T-helper 2 cell treated with Interferon-gamma antibody and Interleukin-4, amounts not matched to agents 5 μg/mL and 100 μg/mL, for 36 hours (primary cell): ENCODE measurements around the gene TSHZ1.

Experiments used
- DNase-seq: peaks from one replicate; pipeline ENCODE4 v3.0.0; 2021; ENCODE audit warnings: low spot score
- H3K27ac Mint-ChIP-seq: one replicate; pipeline ENCODE4 v1.8.0; 2021; ENCODE audit warnings: mild to moderate bottlenecking, mixed read lengths
- H3K27me3 Mint-ChIP-seq: one replicate; pipeline ENCODE4 v1.8.0; 2021; ENCODE audit warnings: low read depth, mixed read lengths
- H3K36me3 Mint-ChIP-seq: one replicate; pipeline ENCODE4 v1.8.0; 2021; ENCODE audit warnings: low read depth, mixed read lengths
- H3K4me1 Mint-ChIP-seq: one replicate; pipeline ENCODE4 v1.8.0; 2021; ENCODE audit warnings: low read depth, mixed read lengths
- H3K4me3 Mint-ChIP-seq: one replicate; pipeline ENCODE4 v1.8.0; 2022; ENCODE audit warnings: mild to moderate bottlenecking, moderate library complexity, mixed read lengths
- H3K9me3 Mint-ChIP-seq: one replicate; pipeline ENCODE4 v1.8.0; 2021; ENCODE audit warnings: mixed read lengths

TSHZ1 gene

DNA sequence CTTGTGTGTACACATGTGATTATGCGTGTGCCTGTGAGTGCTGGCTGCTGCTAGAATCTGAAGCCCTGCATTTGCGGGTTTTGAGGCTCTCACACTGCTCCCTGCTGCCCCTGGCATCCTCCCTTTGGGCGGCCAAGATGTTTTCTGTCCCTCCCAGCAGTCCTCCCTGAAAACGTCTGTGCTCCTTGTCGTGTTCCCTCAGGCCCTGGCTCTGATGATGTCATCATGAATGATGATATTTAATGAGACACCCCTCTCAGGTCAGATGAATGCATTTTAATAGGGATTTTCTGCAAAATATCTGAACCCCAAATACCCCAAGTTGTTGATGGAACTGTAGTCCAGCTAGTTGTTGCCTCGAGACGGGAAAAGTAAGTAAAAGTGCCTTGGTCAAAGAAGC lies 73.1 kb downstream of the TSHZ1 start:
- Mint-ChIP-seq H3K27me3 (no peaks in the 10 kb centered on the region), H3K9me3 (no peaks in the 10 kb centered on the region), H3K4me3 (no peak overlapping the region), H3K27ac (no peak overlapping the region), H3K36me3 (peaks cover 5% of the 10 kb centered on the region), H3K4me1 (no peaks in the 10 kb centered on the region)
- DNase-seq, result no peak

DNA sequence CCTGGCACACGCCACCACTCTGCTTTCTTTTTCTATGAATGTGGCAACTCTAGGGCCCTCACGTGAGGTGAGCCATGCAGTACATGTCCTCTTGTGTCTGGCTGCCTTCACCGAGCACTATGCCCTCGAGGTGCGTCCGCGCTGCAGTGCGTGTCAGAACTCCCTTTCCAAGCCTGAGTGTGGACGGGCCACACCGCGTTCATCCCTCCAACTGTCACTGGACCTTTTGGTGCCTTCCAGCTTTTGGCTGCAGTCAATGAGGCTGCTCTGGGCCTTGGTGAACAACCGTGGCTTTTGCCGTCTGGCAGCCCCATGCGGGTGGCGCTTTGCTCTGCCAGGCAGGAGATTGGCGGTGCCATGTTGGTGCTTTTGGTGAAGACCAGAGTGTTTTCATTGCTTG lies 74.0 kb downstream of the TSHZ1 start:
- H3K4me3 Mint-ChIP-seq, result no peak overlapping the region
- peaks cover 5% of the 10 kb centered on the region for H3K36me3 Mint-ChIP-seq
- no peaks in the 10 kb centered on the region for H3K9me3 Mint-ChIP-seq
- no peak for DNase-seq
- H3K27me3 Mint-ChIP-seq, result no peaks in the 10 kb centered on the region
- no peak overlapping the region for H3K27ac Mint-ChIP-seq
- no peaks in the 10 kb centered on the region for H3K4me1 Mint-ChIP-seq

DNA sequence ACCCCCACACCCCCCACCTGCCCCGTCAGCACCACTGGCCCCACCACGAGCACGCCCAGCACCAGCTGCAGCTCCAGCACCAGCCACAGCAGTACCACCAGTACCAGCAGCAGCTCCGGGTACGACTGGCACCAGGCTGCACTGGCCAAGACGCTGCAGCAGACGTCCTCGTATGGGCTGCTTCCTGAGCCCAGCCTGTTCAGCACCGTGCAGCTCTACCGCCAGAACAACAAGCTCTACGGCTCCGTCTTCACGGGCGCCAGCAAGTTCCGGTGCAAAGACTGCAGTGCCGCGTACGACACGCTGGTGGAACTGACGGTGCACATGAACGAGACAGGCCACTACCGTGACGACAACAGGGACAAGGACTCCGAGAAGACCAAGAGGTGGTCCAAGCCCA lies 75.3 kb downstream of the TSHZ1 start:
- Mint-ChIP-seq H3K9me3 (no peaks in the 10 kb centered on the region), H3K4me1 (no peaks in the 10 kb centered on the region), H3K27me3 (no peaks in the 10 kb centered on the region), H3K36me3 (peaks cover 5% of the 10 kb centered on the region), H3K4me3 (no peak overlapping the region), H3K27ac (no peak overlapping the region)
- DNase-seq, result no peak

DNA sequence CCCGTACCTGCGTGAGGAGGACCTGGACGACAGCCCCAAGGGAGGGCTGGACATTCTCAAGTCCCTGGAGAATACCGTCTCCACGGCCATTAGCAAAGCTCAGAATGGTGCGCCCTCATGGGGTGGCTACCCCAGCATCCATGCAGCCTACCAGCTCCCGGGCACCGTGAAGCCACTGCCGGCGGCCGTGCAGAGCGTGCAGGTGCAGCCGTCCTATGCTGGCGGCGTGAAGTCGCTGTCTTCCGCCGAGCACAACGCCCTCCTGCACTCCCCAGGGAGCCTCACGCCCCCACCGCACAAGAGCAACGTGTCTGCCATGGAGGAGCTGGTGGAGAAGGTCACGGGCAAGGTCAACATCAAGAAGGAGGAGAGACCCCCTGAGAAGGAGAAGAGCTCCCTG lies 76.4 kb downstream of the TSHZ1 start:
- no peak overlapping the region for H3K27ac Mint-ChIP-seq
- no peaks in the 10 kb centered on the region for H3K27me3 Mint-ChIP-seq
- H3K36me3 Mint-ChIP-seq, result peaks cover 5% of the 10 kb centered on the region
- no peaks in the 10 kb centered on the region for H3K9me3 Mint-ChIP-seq
- H3K4me1 Mint-ChIP-seq, result no peaks in the 10 kb centered on the region
- DNase-seq, result no peak
- no peak overlapping the region for H3K4me3 Mint-ChIP-seq

DNA sequence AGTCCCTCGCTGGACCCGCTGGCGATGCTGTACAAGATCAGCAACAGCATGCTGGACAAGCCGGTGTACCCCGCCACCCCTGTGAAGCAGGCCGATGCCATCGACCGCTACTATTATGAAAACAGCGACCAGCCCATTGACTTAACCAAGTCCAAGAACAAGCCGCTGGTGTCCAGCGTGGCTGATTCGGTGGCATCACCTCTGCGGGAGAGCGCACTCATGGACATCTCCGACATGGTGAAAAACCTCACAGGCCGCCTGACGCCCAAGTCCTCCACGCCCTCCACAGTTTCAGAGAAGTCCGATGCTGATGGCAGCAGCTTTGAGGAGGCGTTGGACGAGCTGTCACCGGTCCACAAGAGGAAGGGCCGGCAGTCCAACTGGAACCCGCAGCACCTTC lies 77.1 kb downstream of the TSHZ1 start:
- no peaks in the 10 kb centered on the region for H3K9me3 Mint-ChIP-seq
- no peak for DNase-seq
- no peaks in the 10 kb centered on the region for H3K4me1 Mint-ChIP-seq
- no peaks in the 10 kb centered on the region for H3K27me3 Mint-ChIP-seq
- no peak overlapping the region for H3K4me3 Mint-ChIP-seq
- no peak overlapping the region for H3K27ac Mint-ChIP-seq
- H3K36me3 Mint-ChIP-seq, result peaks cover 5% of the 10 kb centered on the region

DNA sequence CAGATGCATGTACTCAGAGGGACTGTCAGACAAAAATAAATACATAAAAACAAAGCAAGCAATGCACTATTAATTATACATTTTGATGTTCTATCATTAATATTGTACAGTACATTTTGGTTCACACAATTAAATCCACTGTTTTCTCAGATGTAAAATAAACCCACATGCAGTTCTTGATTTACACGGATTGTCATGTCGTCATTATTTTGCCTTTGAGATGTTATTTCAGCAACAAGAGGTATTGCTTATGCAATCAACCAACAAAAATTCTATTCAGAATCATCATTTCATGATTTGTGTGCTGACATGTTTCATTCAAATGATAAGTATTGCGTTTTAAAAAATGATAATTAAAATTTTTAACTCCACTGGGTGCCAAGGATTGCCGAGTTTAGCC lies 79.2 kb downstream of the TSHZ1 start:
- Mint-ChIP-seq H3K9me3 (no peaks in the 10 kb centered on the region), H3K4me1 (no peaks in the 10 kb centered on the region), H3K27me3 (no peaks in the 10 kb centered on the region), H3K36me3 (peaks cover 5% of the 10 kb centered on the region), H3K27ac (no peak overlapping the region), H3K4me3 (no peak overlapping the region)
- no peak for DNase-seq

DNA sequence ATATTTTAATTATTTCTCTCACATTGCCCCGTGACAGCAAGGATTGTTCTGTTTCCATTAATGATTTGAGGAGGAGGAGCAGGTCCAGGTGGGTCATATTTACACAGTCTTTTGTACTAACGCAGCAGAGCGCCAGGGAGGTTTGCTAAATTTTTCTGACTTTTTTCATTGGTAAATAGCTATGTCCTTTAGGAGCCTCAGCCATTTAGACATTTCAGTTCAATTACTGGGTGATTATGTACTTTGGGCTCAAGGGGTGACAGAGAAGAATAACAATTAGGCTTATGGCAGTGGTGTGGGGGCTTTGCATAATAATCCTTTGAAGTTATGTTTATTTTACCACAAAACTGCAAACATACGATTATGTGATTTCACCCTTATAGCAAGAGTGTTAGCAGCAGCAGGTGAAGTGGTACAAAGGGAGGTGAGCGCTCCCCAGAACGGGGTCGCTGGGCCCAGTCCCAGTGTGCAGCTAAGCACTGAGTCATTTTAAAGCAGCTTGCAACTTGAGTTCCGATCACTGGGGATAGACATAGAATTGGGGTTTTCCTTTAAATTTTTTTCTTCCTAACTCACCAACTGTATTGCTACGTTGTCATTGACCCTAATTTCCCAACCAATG lies 80.3 kb downstream of the TSHZ1 start:
- no peak overlapping the region for H3K4me3 Mint-ChIP-seq
- H3K4me1 Mint-ChIP-seq, result no peaks in the 10 kb centered on the region
- H3K36me3 Mint-ChIP-seq, result peaks cover 1% of the 10 kb centered on the region
- no peaks in the 10 kb centered on the region for H3K9me3 Mint-ChIP-seq
- H3K27ac Mint-ChIP-seq, result no peak overlapping the region
- no peak for DNase-seq
- no peaks in the 10 kb centered on the region for H3K27me3 Mint-ChIP-seq

DNA sequence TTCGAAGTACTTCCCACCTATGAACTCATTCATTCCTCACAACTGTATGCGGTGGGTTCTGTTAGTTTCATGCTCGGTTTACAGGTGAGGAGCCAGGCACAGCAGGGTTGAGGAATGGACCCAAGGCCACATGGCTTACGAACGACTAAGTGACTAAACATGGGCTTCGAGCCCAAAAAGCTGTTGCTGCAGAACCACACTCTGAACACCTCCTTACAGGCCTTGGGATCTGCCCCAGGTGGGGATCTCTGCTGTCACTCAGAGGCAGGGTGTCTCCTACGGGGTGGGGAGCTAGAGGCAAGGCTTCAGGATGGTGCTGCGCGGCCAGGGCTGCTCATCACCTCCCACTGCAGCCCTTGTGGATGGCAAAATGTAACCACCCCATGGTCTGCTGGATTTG lies 80.9 kb downstream of the TSHZ1 start:
- Mint-ChIP-seq H3K27me3 (no peaks in the 10 kb centered on the region), H3K36me3 (peaks cover 1% of the 10 kb centered on the region), H3K4me1 (no peaks in the 10 kb centered on the region), H3K27ac (no peak overlapping the region), H3K9me3 (no peaks in the 10 kb centered on the region), H3K4me3 (no peak overlapping the region)
- no peak for DNase-seq

DNA sequence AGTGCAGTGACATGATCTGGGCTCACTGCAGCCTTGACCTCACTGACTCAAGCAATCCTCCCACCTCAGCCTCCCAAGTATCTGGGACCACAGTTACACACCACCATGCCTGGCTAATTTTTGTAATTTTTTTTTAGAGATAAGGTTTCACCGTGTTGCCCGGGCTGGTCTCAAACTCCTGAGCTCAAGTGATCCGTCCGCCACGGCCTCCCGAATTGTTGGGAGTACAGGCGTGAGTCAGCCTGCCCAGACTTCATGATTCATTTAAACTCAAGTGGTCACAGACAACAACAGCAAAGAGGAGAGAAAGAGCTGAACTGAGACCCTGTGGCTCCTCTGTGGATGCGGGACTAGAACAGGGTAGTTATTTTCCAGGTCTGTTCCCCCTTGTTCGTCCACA lies 83.0 kb downstream of the TSHZ1 start:
- Mint-ChIP-seq H3K4me1 (no peaks in the 10 kb centered on the region), H3K9me3 (no peaks in the 10 kb centered on the region), H3K4me3 (no peak overlapping the region), H3K27me3 (no peaks in the 10 kb centered on the region), H3K27ac (no peak overlapping the region), H3K36me3 (peaks cover 1% of the 10 kb centered on the region)
- DNase-seq, result no peak

DNA sequence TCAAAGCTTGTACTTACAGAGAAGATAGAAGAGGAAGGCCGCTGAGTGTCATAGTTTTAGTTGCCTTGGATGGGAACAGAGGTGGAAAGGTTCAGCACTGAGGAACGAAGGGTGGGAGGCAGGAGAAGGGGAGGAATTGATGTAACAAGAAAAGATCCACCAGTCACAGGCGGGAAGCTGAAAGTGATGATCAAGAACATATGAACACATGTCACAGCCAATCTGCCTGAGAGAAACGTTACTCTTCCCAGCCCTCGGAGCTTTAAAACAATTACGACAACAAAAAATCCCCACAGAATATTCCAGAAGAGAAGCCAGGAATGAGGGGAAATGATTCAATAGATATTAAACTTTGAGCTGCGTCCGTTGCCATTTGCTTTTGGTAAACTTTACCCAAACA lies 87.1 kb downstream of the TSHZ1 start:
- Mint-ChIP-seq H3K27me3 (no peaks in the 10 kb centered on the region), H3K4me1 (no peaks in the 10 kb centered on the region), H3K4me3 (no peak overlapping the region), H3K9me3 (no peaks in the 10 kb centered on the region), H3K36me3 (no peaks in the 10 kb centered on the region), H3K27ac (no peak overlapping the region)
- DNase-seq, result no peak

DNA sequence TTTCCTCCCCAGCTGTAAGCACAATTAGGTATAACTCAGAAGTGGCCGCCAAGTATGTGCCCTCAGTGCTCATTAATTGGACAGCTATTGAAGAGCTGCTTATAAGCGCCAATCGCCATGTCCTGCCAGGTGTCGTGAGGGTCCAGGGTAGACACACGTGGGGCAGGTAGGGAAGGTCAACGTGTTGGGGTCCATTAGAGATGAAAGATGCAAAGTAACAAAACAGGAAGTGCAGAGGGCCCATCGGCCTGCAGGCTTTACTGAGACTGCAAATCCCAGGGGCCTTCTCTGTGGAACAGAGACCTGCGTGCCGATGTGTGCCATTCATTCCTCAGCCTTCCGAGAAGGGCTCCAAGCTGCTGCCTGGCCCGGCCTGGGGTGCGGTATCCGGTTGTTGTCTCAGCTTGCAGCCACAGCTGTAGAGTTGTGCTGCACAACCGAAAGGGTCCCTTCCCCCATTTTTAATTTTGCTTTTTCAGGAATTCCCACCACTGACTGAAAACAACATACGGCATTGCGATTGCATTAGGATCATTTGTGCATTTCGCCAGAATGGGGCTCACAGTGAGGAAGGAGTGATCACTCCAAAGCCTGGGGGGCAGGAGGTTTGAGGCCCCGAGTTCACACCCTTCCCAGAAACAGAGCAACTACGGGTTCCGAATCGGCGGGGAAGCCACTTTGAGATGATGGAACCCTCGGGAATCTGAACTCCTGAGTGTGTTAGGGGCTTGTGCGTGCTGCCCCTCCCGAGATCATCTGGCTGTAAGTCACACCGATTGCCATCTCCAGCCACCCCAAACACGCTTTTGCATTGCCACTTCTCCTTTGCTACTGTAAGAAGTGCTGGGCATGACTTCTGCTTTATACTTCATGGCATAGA lies 94.3 kb downstream of the TSHZ1 start:
- H3K36me3 Mint-ChIP-seq, result no peaks in the 10 kb centered on the region
- H3K27me3 Mint-ChIP-seq, result peaks cover 7% of the 10 kb centered on the region
- no peak overlapping the region for H3K4me3 Mint-ChIP-seq
- H3K4me1 Mint-ChIP-seq, result no peaks in the 10 kb centered on the region
- no peak overlapping the region for H3K27ac Mint-ChIP-seq
- no peak for DNase-seq
- H3K9me3 Mint-ChIP-seq, result no peaks in the 10 kb centered on the region

DNA sequence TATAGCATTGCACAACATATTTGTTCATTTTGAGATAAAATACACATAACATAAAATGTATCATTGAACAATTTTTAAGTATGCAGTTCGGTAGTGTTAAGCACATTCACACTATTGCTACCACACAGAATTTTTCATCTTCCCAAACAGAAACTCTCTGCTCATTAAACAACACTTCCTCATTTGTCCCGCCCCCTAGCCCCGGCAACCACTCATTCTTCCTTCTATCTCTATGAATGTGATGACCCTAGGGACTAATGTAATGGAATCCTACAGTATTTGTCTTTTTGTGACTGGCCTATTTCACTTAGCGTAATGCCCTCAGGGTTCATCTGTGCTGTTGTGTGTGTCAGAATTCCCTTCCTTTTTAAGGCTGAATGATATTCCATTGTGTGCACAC lies 95.4 kb downstream of the TSHZ1 start:
- H3K36me3 Mint-ChIP-seq, result no peaks in the 10 kb centered on the region
- H3K4me1 Mint-ChIP-seq, result no peaks in the 10 kb centered on the region
- no peak overlapping the region for H3K4me3 Mint-ChIP-seq
- no peak for DNase-seq
- H3K27ac Mint-ChIP-seq, result no peak overlapping the region
- no peaks in the 10 kb centered on the region for H3K9me3 Mint-ChIP-seq
- peaks cover 7% of the 10 kb centered on the region for H3K27me3 Mint-ChIP-seq

DNA sequence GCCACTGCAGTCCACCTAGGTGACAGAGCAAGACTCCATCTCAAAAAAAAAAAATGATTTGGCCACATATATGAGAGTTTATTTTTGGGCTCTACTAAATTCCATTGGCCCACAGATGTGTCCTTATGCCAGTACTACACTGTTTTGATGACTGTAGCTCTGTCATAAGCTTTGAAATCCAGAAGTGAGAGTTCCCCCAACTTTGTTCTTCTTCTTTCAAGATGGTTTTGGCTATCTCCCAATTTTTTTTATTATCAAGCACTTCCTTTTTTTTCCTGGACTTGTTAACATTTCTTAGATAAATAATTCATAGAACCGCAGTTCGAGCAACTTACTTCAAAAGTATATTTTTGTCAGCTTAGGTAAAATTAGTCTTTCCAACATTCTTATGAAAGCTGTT lies 96.9 kb downstream of the TSHZ1 start:
- Mint-ChIP-seq H3K9me3 (no peaks in the 10 kb centered on the region), H3K27ac (no peak overlapping the region), H3K27me3 (peaks cover 14% of the 10 kb centered on the region), H3K4me3 (no peak overlapping the region), H3K36me3 (no peaks in the 10 kb centered on the region), H3K4me1 (no peaks in the 10 kb centered on the region)
- DNase-seq, result no peak

DNA sequence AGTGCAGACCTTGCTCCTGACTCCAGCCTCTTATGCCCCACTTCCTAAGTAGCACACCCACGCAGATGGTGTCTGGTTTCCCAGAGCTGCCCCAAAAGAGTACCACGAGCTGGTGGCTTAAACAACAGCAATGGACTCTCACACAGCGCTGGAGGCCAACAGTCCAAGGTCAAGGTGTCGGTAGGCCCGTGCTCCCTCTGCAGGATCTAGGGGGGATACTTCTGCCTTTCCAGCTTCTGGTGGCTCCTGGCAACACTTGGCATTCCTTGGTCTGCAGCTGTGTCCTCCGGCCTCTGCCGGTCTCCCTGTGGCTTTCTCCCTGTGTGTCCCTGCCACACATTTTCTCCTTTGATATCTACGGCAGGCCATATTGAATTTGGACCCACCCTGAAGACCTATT lies 99.0 kb downstream of the TSHZ1 start:
- peaks cover 14% of the 10 kb centered on the region for H3K27me3 Mint-ChIP-seq
- H3K4me1 Mint-ChIP-seq, result no peaks in the 10 kb centered on the region
- no peak overlapping the region for H3K4me3 Mint-ChIP-seq
- no peak overlapping the region for H3K27ac Mint-ChIP-seq
- no peaks in the 10 kb centered on the region for H3K36me3 Mint-ChIP-seq
- no peaks in the 10 kb centered on the region for H3K9me3 Mint-ChIP-seq
- no peak for DNase-seq

DNA sequence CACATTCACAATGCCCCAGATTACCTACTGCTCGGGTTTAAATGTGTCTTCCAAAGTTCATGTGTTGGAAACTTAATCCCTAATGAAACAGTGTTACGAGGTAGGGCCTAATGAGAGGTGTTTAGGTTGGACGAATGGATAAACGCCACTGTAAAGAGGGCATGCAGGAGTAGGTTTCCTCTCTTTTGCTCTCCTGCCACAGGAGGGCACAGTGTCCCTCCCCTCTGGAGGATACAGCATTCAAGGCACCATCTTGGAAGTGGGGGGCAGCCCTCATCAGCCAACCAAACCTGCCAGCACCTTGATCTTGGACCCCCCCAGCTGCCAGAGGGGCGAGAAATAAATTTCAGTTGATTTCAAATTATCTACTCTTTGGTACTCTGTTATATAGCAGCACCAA lies 103.5 kb downstream of the TSHZ1 start:
- no peak for DNase-seq
- Mint-ChIP-seq H3K4me3 (no peak overlapping the region), H3K9me3 (no peaks in the 10 kb centered on the region), H3K27ac (no peak overlapping the region), H3K27me3 (peaks cover 7% of the 10 kb centered on the region), H3K36me3 (no peaks in the 10 kb centered on the region), H3K4me1 (no peaks in the 10 kb centered on the region)
